Vagina (tissue), 2 donors: ENCODE data around the gene SCYL1. TPM values are rescaled to one million over a fixed set of nuclear protein-coding genes. Genes with fewer than 3 reads are reported as not detected.

Experiments used
- DNase-seq, 2 donors: peaks; one replicate each; pipeline ENCODE4 v3.0.0-alpha.2; 2017; ENCODE audit errors: extremely low spot score in 2 of 2
- H3K27ac ChIP-seq: fragments of 200-600 bp; sonication (generic); one replicate; pipeline ENCODE4 v1.5.1; 2019
- H3K27me3 ChIP-seq: fragments of 200-600 bp; sonication (generic); one replicate; pipeline ENCODE4 v1.5.1; 2019
- H3K36me3 ChIP-seq, 2 donors: fragments of 200-600 bp; sonication (generic); one replicate each; pipeline ENCODE4 v1.5.1; 2017 to 2019
- H3K4me1 ChIP-seq: fragments of 200-600 bp; sonication (generic); one replicate; pipeline ENCODE4 v1.5.1; 2019
- H3K4me3 ChIP-seq, 2 donors: fragments of 200-600 bp; sonication (generic); 1 replicate in 1 of 2; 2 replicates in 1 of 2; pipeline ENCODE4 v1.5.1; 2016 to 2019
- H3K9me3 ChIP-seq: fragments of 200-600 bp; sonication (generic); one replicate; pipeline ENCODE4 v1.5.1; 2019
- POLR2A ChIP-seq, 2 donors: fragments of 450-650 bp; IDR thresholded peaks; one replicate each; pipeline ENCODE4 v1.6.1; 2017; ENCODE audit warnings: antibody characterized with exemption in 2 of 2, mild to moderate bottlenecking in 2 of 2, moderate library complexity in 2 of 2
- POLR2AphosphoS5 ChIP-seq, 2 donors: sonication (generic); formaldehyde crosslinking; IDR thresholded peaks; one replicate each; pipeline ENCODE4 v1.9.0; 2017; ENCODE audit warnings: antibody characterized with exemption in 2 of 2, mild to moderate bottlenecking in 2 of 2, low read depth in 1 of 2; ENCODE audit not compliant: insufficient read depth in 1 of 2
- intact Hi-C: fragments of 100-400 bp; cut with DNase I; formaldehyde crosslinking; loops from one replicate; pipeline ENCODE4 v1.15.1; 2023
- total RNA-seq: library from RNA; depleted of rRNA; stranded (reverse); fragments of >200 nt; gene quantifications from one replicate; pipeline ENCODE4 v1.2.3, GENCODE V29; 2016
- TF ChIP-seq, protein P1 (sequence below), 3 experiments: fragments of 450-650 bp in 2 of 3; fragments of 200-600 bp in 1 of 3; sonication (generic) in 1 of 3; IDR thresholded peaks; one replicate each; pipeline ENCODE4 v1.5.1; 2017 to 2019; ENCODE audit warnings: antibody characterized with exemption in 3 of 3, mild to moderate bottlenecking in 2 of 3, moderate library complexity in 2 of 3

The SCYL1 gene
- total RNA-seq, 1 donor from 2014 or later: 77.3 TPM

DNA sequence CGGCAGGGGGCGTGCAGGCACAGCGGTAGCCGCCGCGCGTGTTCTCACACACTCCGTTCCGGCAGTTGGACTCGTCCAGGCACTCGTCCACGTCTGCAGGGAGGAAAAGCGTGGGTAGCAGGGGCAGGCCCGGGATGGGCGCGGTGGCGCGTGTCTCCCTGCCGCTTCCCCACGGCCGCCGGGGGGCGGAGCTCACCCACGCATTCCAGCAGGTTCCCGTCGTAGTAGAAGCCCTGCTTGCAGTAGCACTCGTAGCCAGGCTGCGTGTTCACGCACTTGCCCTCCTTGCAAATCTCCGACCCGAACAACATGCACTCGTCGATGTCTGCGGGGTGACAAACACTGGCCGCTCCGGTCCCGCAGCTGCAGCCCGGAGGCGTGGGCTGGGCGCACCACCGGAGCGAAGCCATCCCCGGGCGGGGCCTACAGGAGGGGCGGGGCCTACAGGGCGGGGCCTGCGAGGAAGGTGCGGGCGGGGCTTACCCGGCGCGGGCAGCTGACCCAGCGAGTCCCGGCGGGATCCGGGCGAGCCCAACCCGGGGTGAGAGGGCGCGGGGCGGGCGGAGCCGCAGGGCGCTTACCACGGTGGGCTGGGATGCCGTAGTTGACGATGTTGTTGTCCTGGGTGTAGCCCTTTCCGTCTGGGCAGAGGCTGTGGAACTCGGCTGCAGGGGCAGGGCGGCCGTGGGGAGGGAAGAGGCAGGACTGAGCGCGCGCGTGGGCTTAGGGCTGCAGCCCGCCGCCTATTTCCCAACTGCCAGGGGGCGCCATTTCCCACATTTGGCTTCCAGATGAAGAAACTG, 15.6 kb downstream of the SCYL1 start:
- H3K36me3 ChIP-seq: peaks cover 0 to 12% of the 10 kb centered on the region in 2 donors
- intact Hi-C loops: no loop called here
- peak overlapping the region; percentile 98 for H3K27ac ChIP-seq
- TF ChIP-seq, protein P1, sequence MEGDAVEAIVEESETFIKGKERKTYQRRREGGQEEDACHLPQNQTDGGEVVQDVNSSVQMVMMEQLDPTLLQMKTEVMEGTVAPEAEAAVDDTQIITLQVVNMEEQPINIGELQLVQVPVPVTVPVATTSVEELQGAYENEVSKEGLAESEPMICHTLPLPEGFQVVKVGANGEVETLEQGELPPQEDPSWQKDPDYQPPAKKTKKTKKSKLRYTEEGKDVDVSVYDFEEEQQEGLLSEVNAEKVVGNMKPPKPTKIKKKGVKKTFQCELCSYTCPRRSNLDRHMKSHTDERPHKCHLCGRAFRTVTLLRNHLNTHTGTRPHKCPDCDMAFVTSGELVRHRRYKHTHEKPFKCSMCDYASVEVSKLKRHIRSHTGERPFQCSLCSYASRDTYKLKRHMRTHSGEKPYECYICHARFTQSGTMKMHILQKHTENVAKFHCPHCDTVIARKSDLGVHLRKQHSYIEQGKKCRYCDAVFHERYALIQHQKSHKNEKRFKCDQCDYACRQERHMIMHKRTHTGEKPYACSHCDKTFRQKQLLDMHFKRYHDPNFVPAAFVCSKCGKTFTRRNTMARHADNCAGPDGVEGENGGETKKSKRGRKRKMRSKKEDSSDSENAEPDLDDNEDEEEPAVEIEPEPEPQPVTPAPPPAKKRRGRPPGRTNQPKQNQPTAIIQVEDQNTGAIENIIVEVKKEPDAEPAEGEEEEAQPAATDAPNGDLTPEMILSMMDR (IDR thresholded peaks at IDR 0.05): peak; percentile 77 to 96 (median 91)
- TF ChIP-seq POLR2AphosphoS5 (IDR thresholded peaks at IDR 0.05; ENCODE audit: insufficient read depth in 1 of 2, low read depth in 1 of 2): peak; percentile 10 to 84
- TF ChIP-seq POLR2A (IDR thresholded peaks at IDR 0.05): no peak
- H3K4me1 ChIP-seq: peaks cover 28% of the 10 kb centered on the region
- no peak for DNase-seq
- no peaks in the 10 kb centered on the region for H3K27me3 ChIP-seq
- peak overlapping the region; percentile 55 to 89 for H3K4me3 ChIP-seq
- no peaks in the 10 kb centered on the region for H3K9me3 ChIP-seq

DNA sequence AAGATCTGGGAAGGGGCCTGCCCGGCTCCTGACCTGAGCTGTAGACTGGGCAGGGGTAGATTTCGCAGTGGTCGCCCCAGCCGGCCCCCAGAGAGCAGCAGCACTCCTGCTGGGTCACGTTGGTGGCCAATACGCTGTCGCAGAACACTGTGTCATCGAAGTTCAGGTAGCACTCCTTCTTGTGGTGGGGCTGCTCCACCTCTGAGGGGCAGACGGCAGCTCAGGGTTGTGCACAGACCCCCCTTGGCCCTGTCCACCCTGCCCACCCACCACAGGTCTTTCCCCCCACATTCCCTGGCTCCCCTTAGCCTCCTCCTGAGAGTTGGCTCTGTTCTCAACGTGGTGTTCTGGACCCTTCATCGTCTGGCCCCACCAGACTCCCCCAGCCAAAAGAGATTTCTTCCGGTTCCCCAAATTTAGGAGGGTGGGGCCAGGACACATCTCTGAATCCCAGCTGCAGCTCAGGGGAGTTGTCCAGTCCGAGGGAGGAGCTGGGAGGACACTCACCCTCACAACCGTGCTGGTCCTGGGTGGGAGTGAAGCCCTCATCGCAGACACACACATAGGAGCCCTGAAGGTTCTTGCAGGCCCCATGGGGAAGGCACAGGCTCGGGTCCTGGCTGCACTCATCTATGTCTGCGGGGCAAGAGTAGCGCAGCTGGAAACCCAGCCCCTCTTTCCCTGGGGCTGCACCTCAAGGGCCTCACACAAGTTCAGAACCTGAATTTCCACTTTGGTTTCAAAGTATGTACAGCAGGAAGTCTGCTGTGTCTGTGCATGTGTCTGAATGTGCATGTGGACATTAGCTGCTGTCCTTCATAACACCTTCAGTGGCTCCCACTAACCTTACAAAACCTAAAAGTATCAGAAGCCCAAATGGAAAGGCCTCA, 16.5 kb downstream of the SCYL1 start:
- peaks cover 31% of the 10 kb centered on the region for H3K4me1 ChIP-seq
- peak overlapping the region; percentile 55 to 89 for H3K4me3 ChIP-seq
- peak overlapping the region; percentile 98 for H3K27ac ChIP-seq
- DNase-seq: no peak
- intact Hi-C loops: no loop called here
- H3K36me3 ChIP-seq: peaks cover 0 to 5% of the 10 kb centered on the region in 2 donors
- no peaks in the 10 kb centered on the region for H3K9me3 ChIP-seq
- no peak for TF ChIP-seq POLR2AphosphoS5 (IDR thresholded peaks at IDR 0.05; ENCODE audit: insufficient read depth in 1 of 2, low read depth in 1 of 2)
- no peak for TF ChIP-seq POLR2A (IDR thresholded peaks at IDR 0.05)
- TF ChIP-seq, protein P1 (IDR thresholded peaks at IDR 0.05): no peak
- H3K27me3 ChIP-seq: no peaks in the 10 kb centered on the region

- TF ChIP-seq POLR2AphosphoS5 (IDR thresholded peaks at IDR 0.05; ENCODE audit: insufficient read depth in 1 of 2, low read depth in 1 of 2): no peak
- TF ChIP-seq, protein P1 (IDR thresholded peaks at IDR 0.05): no peak
- TF ChIP-seq POLR2A (IDR thresholded peaks at IDR 0.05): no peak
- H3K9me3 ChIP-seq: no peaks in the 10 kb centered on the region
- intact Hi-C loops: no loop called here
- DNase-seq: no peak
- H3K27ac ChIP-seq: no peak overlapping the region
- peaks cover 39% of the 10 kb centered on the region for H3K4me1 ChIP-seq
- no peak overlapping the region for H3K4me3 ChIP-seq
- H3K36me3 ChIP-seq: peaks cover 0 to 12% of the 10 kb centered on the region in 2 donors
- no peaks in the 10 kb centered on the region for H3K27me3 ChIP-seq
Measured at GRCh38 chr11:65542738-65543390, 18.0 kb downstream of the SCYL1 start.

- intact Hi-C loops: no loop called here
- H3K9me3 ChIP-seq: no peaks in the 10 kb centered on the region
- no peaks in the 10 kb centered on the region for H3K27me3 ChIP-seq
- DNase-seq: no peak
- H3K4me3 ChIP-seq: no peak overlapping the region
- TF ChIP-seq, protein P1 (IDR thresholded peaks at IDR 0.05): no peak
- TF ChIP-seq POLR2A (IDR thresholded peaks at IDR 0.05): no peak
- TF ChIP-seq POLR2AphosphoS5 (IDR thresholded peaks at IDR 0.05; ENCODE audit: insufficient read depth in 1 of 2, low read depth in 1 of 2): no peak
- peaks cover 24% of the 10 kb centered on the region for H3K4me1 ChIP-seq
- H3K27ac ChIP-seq: peak overlapping the region; percentile 40
- peaks cover 0 to 25% of the 10 kb centered on the region in 2 donors for H3K36me3 ChIP-seq
Measured at GRCh38 chr11:65545853-65546216, 21.0 kb downstream of the SCYL1 start.
